HUES64 (cell line): ENCODE results near the gene BRD3OS. TPM values are rescaled to one million over a fixed set of nuclear protein-coding genes. Genes with fewer than 3 reads are reported as not detected.

Experiments used
- H3K27ac ChIP-seq: 2 replicates; pipeline ENCODE4 v1.7.0; 2013; ENCODE audit warnings: low read depth, low read length, inconsistent platforms
- H3K27me3 ChIP-seq: 2 replicates; pipeline ENCODE4 v1.6.1; 2013; ENCODE audit warnings: mild to moderate bottlenecking, low read length; ENCODE audit not compliant: insufficient read depth
- H3K36me3 ChIP-seq: 2 replicates; pipeline ENCODE4 v1.6.1; 2013; ENCODE audit warnings: mild to moderate bottlenecking, low read length; ENCODE audit not compliant: insufficient read depth
- H3K4me1 ChIP-seq: 2 replicates; pipeline ENCODE4 v1.6.1; 2013; ENCODE audit warnings: mild to moderate bottlenecking, low read length, moderate library complexity; ENCODE audit not compliant: insufficient read depth
- H3K4me3 ChIP-seq: 2 replicates; pipeline ENCODE4 v1.5.1; 2013; ENCODE audit warnings: mild to moderate bottlenecking, low read length, moderate library complexity
- H3K9ac ChIP-seq: 2 replicates; pipeline ENCODE4 v1.6.1; 2013; ENCODE audit warnings: mild to moderate bottlenecking, low read depth, low read length
- H3K9me3 ChIP-seq: 2 replicates; pipeline ENCODE4 v1.6.1; 2013; ENCODE audit warnings: low read depth, low read length; ENCODE audit not compliant: insufficient read depth
- WGBS: fragments of 150-250, 120-280 bp; methylation state at CpG from one replicate; pipeline ENCODE4 v1.1.7; 2013; ENCODE audit warnings: missing lambda C conversion rate; 5-methylcytosine and 5-hydroxymethylcytosine counted together
- polyA plus RNA-seq, 2 experiments: library from polyadenylated mRNA; stranded (reverse); fragments of 50-300 nt; gene quantifications; one replicate each; pipeline ENCODE4 v1.2.3, GENCODE V29; 2013

BRD3OS gene, protein sequence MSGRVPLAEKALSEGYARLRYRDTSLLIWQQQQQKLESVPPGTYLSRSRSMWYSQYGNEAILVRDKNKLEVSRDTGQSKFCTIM
- 15.1 TPM for polyA plus RNA-seq (2013, experiment 1 of 2)
- 14.9 TPM for polyA plus RNA-seq (2013, experiment 2 of 2)

DNA sequence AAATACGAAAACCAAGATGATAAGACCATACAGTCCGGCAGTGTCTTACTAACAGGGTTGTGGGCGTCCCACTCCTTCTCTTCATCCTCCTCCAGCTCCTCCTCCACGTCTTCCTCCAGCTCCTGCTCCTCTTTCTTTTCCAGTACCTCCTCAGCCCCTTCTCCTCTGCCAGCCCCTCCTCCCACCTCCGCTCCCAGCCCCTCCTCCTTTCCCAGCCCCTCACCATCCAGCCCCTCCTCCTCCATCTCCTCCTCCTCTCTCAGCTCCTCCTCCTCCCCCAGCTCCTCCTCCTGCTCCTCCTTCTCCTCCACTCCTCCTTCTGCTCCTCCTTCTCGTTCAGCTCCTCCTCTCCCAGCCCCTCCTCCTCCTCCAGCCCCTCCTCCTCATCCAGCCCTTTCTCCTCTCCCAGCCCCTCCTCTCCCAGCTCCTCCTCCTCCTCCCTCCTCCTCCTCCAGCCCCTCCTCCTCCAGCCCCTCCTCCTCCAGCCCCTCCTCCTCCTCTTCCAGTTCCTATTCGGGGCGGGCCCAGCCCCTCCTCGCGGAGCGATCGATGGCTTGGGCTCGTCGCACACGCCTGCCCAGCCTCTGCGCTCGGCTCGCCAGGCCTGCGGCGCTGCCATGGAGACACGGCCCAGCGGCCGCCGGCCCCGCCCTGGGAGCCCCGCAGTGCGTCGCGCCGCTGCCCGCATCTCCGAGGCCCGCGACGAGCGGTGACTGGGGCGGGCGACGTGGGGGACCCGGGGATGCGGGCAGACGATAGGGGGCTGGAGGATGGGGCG, at the start of gene BRD3OS:
Gene BRD3OS (plus strand): TSS at position 654 of the 778 bp plus-strand sequence. CDS start 1,267 bp downstream, outside the sequence.
- Histone ChIP-seq H3K9me3 (no peaks in the 10 kb centered on the region), H3K4me3 (peak within 1 kb of the TSS; percentile 76), H3K27me3 (no peaks in the 10 kb centered on the region), H3K9ac (peak within 1 kb of the TSS; percentile 29; the same call in 1 of the 2 replicates), H3K4me1 (peaks cover 5% of the 10 kb centered on the region; the same call in 1 of the 2 replicates), H3K27ac (0 out of 2 replicates have a peak within 1 kb of the TSS, but pooled peaks have one; percentile 45), H3K36me3 (peaks cover 12% of the 10 kb centered on the region; the same call in 1 of the 2 replicates)
- WGBS = 2% methylated on average over 43 of the region's 43 CpGs

DNA sequence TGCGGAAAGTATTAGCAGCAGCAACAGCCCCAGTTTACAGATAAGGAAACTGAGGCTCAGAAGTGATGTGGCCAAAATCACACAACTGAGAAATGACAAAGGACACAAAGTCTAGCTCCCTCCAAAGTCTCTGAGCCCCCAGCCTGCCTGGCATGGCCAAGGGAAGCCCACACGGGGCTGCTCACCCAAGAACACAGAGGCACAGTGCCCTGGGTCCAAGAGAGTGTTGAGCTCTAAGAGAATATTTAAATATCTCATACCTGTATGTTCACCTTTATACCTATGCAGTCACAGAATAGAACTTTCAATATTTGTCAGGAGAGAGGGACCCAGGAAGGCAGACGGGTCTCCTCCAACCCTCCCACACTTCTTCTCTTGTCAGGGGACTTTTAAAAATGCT, 49.8 kb upstream of the BRD3OS start:
- peaks cover 17% of the 10 kb centered on the region for H3K4me1 ChIP-seq
- no peak overlapping the region for H3K27ac ChIP-seq
- WGBS = 91% methylated on average over 3 of the region's 3 CpGs
- no peaks in the 10 kb centered on the region for H3K9me3 ChIP-seq
- no peaks in the 10 kb centered on the region; the same call in 1 of the 2 replicates for H3K36me3 ChIP-seq
- H3K4me3 ChIP-seq = no peak overlapping the region
- no peaks in the 10 kb centered on the region for H3K27me3 ChIP-seq
- no peak overlapping the region for H3K9ac ChIP-seq

GRCh38 chr9:133976191-133976861, 49.0 kb upstream of the BRD3OS start:
- H3K9ac ChIP-seq = no peak overlapping the region
- no peaks in the 10 kb centered on the region for H3K9me3 ChIP-seq
- no peaks in the 10 kb centered on the region; the same call in 1 of the 2 replicates for H3K36me3 ChIP-seq
- no peak overlapping the region for H3K4me3 ChIP-seq
- 93% methylated on average over 17 of the region's 17 CpGs for WGBS
- peaks cover 12% of the 10 kb centered on the region for H3K4me1 ChIP-seq
- no peak overlapping the region for H3K27ac ChIP-seq
- no peaks in the 10 kb centered on the region for H3K27me3 ChIP-seq

DNA sequence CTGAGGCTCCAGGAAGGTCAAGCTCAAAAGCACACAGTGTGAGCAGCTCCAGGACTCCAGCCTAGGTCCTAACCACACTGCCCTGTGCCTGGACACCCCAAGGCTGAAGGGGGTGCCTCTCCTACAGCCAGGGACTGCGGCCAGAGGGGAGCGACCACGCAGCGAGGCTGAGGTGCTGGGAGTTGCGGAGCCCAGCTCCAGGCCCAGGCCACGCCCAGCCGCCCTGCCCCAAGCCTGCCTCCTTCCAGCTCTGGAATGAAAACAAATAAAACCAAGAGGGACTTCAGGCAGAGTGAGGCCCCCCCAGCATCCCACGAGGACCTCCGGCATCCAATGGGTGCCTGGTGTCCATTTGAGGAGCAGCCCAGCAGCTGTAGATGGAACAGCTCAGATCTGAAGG, 48.4 kb upstream of the BRD3OS start:
- Histone ChIP-seq H3K4me1 (peaks cover 7% of the 10 kb centered on the region), H3K4me3 (no peak overlapping the region), H3K36me3 (no peaks in the 10 kb centered on the region; the same call in 1 of the 2 replicates), H3K27ac (no peak overlapping the region), H3K27me3 (no peaks in the 10 kb centered on the region), H3K9me3 (no peaks in the 10 kb centered on the region), H3K9ac (no peak overlapping the region)
- WGBS = 93% methylated on average over 9 of the region's 9 CpGs

DNA sequence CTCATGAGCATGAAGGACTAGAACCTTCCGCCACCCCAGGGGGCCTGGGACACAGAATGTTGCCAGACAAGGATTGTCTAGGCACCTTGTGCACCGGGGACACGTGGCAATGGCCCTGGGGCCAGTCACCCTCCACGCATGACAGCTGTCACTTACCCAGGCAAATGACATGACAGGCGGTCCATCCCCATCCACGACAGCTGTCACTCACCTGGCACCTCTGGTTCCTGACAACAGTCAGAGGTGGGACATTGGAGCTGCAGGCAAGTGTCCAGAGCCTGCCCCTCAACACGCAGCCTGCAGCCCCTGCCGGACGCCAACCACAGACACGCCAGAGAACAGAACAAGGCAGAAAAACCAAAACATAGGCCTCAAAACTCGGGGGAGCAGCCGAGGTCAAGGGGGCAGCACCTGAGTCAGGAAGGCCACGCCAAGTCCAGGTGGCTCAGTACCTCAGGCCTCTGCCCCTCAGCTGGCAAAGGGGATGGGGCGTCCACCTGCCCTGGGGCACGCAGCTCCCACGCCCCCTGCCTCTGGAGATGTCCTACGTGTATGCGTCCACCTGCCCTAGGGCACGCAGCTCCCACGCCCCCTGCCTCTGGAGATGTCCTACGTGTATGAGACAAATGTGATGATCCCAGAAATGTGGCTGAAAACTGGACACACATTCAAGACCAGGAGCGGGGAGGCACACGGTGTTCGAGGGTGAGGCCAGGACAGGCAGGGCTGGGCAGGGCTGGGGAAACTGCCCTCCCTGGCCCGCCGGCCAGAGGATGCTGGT, 47.7 kb upstream of the BRD3OS start:
- H3K27ac ChIP-seq = no peak overlapping the region
- no peaks in the 10 kb centered on the region for H3K4me1 ChIP-seq
- H3K4me3 ChIP-seq = no peak overlapping the region
- H3K36me3 ChIP-seq = no peaks in the 10 kb centered on the region; the same call in 1 of the 2 replicates
- H3K27me3 ChIP-seq = no peaks in the 10 kb centered on the region
- no peaks in the 10 kb centered on the region for H3K9me3 ChIP-seq
- H3K9ac ChIP-seq = no peak overlapping the region
- 94% methylated on average over 26 of the region's 26 CpGs for WGBS

GRCh38 chr9:133978226-133978898, 46.9 kb upstream of the BRD3OS start:
- no peak overlapping the region for H3K9ac ChIP-seq
- no peaks in the 10 kb centered on the region for H3K9me3 ChIP-seq
- no peaks in the 10 kb centered on the region; the same call in 1 of the 2 replicates for H3K36me3 ChIP-seq
- 95% methylated on average over 13 of the region's 13 CpGs for WGBS
- H3K4me1 ChIP-seq = no peaks in the 10 kb centered on the region
- no peak overlapping the region for H3K4me3 ChIP-seq
- no peaks in the 10 kb centered on the region for H3K27me3 ChIP-seq
- no peak overlapping the region for H3K27ac ChIP-seq

- Histone ChIP-seq H3K9ac (no peak overlapping the region; the same call in 1 of the 2 replicates), H3K27ac (no peak overlapping the region), H3K36me3 (no peaks in the 10 kb centered on the region; the same call in 1 of the 2 replicates), H3K4me3 (no peak overlapping the region), H3K9me3 (no peaks in the 10 kb centered on the region), H3K4me1 (no peaks in the 10 kb centered on the region), H3K27me3 (no peaks in the 10 kb centered on the region)
- WGBS = 93% methylated on average over 16 of the region's 16 CpGs
These were observed 46.4 kb upstream of the BRD3OS start for GRCh38 chr9:133978899-133979272.

DNA sequence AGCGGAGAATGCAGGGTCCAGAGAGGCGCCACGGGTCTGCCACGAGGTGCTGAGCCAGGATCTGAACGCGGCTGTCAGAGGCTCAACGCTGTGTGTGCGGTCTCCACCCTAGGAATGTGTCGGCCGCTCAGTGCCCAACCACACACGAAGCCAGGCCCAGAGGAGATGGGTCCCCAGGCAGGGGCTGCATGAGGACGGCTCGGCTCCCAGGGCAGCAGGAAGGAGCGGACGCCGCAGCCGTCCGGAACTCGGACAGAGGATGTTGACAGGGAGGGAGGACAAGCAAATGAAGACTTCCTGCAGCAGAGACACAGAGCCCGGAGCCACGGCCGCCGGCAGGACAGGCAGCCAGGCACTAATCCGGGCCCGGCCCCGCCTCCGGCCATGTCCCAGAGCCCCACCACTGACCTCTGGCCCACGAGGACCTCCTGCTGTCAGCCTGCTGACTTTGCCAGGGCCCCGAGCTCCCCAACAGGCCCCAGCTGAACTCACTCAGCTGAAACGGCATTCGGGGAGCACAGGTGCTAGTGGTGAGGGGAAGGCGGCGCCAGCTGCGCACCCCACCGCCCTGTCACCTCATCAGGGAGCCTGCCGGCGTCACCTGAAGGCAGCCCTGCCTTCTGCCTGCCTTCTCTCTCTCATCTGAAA, 45.9 kb upstream of the BRD3OS start:
- no peaks in the 10 kb centered on the region for H3K27me3 ChIP-seq
- H3K9me3 ChIP-seq = no peaks in the 10 kb centered on the region
- no peaks in the 10 kb centered on the region for H3K4me1 ChIP-seq
- H3K9ac ChIP-seq = no peak overlapping the region; the same call in 1 of the 2 replicates
- no peaks in the 10 kb centered on the region; the same call in 1 of the 2 replicates for H3K36me3 ChIP-seq
- H3K4me3 ChIP-seq = no peak overlapping the region
- H3K27ac ChIP-seq = no peak overlapping the region
- 82% methylated on average over 37 of the region's 37 CpGs for WGBS

DNA sequence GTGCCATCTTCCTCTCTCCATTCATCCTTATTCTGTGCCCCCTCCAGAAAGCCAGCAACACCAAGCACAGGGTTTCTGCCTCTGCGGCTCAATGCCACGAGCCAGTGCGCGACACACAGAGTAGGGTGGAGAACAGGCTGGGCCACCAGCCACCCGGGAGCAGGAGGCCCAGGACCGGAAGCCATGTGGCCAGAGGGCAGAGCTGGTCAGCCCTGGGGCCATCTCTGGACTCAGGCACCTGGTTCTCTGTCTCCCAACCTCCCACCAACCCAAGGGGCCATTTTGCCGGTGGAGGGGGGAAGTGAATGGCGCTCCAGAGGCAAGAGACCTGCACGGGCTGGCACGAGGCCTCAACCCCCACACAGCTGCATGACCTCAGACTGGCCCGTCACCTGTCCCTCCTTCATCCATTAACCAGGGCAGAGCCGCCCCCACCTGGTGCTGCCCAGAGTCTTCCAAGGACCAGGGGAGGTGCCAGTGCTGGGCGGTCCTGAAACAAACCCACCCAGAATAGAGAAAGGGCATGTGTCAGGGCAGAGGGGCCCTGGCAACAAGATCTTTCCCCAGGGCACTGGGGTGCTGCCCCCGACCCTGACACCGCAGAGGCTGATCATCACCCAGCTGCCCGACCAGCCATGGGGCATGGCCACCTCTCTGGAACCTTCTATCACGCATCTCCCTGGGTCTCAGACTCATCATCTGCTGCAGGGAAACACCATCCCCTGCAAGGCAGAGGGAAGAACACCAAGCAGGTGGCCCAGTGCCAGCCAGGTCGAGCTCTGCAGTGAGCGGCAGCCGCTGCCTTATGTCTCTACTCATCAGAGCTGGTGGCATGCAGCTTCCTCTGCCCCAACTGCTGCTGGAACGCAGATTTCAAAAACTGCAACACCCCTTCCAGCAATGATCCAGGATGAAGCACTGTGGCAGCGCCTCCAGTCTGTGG, 45.1 kb upstream of the BRD3OS start:
- no peaks in the 10 kb centered on the region for H3K27me3 ChIP-seq
- no peaks in the 10 kb centered on the region for H3K9me3 ChIP-seq
- 95% methylated on average over 22 of the region's 22 CpGs for WGBS
- H3K4me1 ChIP-seq = no peaks in the 10 kb centered on the region
- no peak overlapping the region for H3K4me3 ChIP-seq
- H3K36me3 ChIP-seq = no peaks in the 10 kb centered on the region; the same call in 1 of the 2 replicates
- H3K27ac ChIP-seq = no peak overlapping the region
- H3K9ac ChIP-seq = no peak overlapping the region
